Measurements from ENCODE around the gene B9D1.

The B9D1 gene

GRCh38 chr17:19372866-19373504 is 10.5 kb upstream of the B9D1 start:
- no peak for DNase-seq

DNA sequence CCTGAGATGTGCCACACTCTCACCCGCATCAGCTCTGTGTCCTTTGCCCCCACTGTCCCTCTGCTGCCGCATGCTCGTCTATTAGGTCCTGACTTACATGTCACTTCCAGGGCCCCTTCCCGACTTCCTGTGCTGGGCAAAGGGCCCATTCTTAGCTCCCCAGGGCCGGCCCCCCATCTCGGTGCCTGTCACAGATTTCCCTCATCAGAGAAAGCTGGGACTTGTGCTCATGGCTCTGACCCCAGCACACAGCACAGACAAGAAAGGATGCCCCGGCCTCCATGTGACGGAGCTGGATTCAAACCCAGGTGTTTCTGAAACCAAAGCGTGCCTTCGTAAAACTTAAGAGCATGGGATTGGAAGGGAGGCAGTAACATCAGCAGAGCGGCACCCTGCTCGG is 9.9 kb upstream of the B9D1 start:
- no peak for DNase-seq

- DNase-seq: no peak
Observed at GRCh38 chr17:19372011-19372370, 9.5 kb upstream of the B9D1 start.

- DNase-seq: no peak
Observed at GRCh38 chr17:19371259-19372010, 8.9 kb upstream of the B9D1 start.

DNA sequence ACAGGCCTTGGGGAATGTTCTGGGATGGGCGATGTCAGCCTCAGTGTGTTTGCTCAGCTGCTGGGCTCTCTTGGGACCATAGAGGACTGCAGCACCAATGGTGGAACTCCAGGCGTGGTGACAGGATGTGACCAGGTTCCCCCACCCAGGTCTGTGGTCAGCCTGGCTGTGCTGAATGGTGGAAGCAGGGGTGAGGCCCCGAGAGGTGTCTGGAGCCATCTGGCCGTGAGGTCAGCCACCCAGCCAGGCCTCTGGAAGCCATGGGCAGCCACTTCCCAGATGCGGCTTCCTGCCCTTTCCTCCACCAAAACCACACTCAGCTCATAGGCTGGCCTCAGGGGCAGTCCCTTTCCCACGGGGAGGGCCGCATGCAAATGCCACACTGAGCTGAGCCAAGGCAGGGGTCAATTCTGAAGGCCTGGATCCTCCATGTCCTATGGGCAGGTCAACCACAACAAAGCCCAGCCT is 8.0 kb upstream of the B9D1 start:
- DNase-seq: no peak

GRCh38 chr17:19369846-19370492 is 7.4 kb upstream of the B9D1 start:
- no peak for DNase-seq

DNA sequence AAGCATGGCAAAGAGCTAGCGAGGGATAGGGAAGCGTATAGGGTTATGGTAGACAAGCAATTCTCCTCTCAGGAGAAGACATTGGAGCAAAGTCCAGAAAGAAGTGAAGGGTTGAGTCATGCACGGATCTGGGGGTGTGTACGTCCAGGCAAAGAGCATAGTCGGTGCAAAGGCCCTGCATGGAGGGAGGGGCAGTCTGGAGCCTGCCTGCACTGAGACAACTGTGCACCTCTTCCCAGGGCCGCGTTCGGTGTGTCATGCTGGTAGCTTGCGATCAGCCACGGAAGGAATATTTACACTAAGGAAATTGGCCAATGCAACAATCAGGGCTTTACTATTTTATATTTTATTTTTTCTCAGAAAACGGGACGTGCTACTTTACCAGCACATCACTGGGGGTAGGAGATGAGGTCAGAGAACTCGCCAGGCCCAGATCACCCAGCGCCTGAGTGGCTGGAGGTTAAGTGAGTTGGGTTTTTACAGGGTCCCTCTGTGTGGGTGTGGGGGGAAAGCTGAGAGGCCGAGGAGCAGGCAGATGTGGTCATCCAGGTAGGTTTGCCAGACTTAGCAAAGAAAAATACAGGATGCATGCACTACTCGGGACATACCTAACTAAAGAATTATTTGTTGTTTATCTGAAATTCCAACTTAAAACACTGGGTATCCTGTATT is 6.7 kb upstream of the B9D1 start:
- DNase-seq: no peak

GRCh38 chr17:19368229-19368628 is 5.7 kb upstream of the B9D1 start:
- no peak for DNase-seq

- no peak for DNase-seq
Observed at GRCh38 chr17:19366637-19366972, 4.1 kb upstream of the B9D1 start.

GRCh38 chr17:19365833-19366636 is 3.5 kb upstream of the B9D1 start:
- DNase-seq: no peak

GRCh38 chr17:19365499-19365817 is 2.9 kb upstream of the B9D1 start:
- no peak for DNase-seq

DNA sequence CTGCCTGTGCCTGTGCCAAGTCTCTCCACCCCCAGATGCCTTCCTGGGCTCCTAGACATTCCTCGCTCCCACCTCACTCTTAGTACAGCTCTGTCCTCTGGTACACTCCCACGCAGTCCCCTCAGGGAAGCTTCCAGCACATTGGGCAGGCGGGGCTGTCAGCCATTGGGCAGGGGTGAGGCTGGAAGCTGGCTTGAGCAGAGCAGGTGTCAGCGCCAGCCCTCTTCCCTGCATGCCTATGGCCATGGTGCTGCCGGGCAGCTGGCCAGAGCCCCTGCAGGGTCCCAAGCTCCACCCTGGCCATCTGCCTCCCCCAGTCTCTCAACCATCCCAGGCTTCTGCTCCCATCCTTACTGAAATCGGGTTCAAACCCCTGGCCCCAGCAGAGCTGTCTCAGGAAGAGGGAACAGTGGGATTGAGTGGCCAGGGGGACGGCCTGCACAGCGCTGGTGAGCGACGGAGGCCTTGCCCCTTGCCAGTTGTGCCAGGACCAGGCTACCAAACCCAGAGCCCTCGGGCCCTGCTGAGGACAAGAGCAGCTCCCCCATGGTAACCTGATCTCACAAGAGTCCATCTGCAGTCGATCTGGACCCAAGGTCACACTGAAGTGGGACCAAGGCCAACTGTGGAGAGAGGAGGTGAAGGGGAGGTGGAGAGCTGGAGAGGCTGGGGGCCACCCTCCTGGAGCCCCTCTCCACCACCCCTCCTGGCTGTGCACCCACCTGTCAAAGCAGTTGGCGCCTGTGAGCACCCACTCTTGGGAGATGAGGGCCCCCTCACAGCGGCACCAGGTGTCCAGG is 2.4 kb upstream of the B9D1 start:
- DNase-seq: no peak

DNA sequence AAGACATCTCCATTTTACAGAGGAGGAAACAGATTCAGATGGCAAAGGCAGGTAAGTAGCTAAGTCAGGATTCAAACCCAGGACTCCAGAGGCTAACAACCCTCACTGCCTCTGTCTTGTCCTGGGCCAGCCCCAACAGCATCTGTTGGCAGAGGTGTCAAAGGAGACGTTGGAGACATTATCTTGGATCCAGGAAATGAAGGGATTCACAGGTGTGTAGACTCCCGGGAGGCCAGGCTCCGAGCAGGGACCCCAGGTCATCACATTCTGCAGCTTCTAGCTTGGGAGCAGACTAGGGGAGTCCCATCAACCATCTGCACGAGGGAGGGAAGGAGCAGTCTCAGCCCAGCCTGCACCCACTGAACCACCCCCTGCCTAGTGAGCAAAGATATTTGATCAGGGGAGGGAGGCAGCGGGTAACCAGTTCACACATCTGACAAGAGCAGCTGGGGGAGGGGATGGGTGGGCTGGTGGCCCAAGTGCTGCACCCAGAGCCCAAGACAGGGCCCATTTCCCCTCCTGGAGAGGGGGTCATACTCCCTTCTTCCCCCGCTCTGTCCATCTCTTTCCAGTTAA is 1.0 kb upstream of the B9D1 start:
- no peak for DNase-seq

DNA sequence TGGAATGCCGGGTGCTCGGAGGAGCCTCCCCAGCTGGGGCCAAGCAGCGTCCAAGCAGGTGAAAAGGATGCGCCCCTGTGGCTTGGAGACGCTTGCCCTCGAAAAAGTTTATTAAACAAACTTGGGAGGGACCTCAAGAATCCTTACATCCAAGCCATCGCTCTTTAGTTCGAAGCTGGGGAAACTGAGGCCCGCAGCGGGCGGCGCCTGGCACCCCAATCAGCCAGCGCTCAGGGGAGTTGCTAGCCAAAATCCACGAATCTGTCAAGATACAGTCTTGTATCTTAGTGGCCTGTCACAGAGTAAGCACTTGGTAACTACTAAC is 553 bp upstream of the B9D1 start:
- DNase-seq: no peak

GRCh38 chr17:19361944-19362276 is 613 bp downstream of the B9D1 start:
- no peak for DNase-seq

- no peak for DNase-seq
Observed at GRCh38 chr17:19361326-19361725, 1.2 kb downstream of the B9D1 start.

DNA sequence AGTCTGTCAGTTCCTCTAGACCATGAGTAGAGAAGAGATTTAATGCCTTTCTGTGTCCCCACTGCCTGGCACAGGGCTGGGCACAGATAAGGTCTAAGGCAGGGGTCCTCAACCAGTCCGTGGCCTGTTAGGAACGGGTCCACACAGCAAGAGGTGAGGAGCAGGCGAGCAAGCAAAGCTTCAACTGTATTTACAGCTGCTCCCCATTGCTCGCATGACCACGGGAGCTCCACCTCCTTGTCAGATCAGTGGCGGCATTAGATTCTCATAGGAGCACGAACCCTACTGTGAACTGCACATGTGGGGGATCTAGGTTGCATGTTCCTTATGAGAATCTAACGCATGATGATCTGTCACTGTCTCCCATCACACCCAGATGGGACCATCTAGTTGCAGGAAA is 1.8 kb downstream of the B9D1 start:
- no peak for DNase-seq

GRCh38 chr17:19359856-19360255 is 2.7 kb downstream of the B9D1 start:
- no peak for DNase-seq

- DNase-seq: no peak
Observed at GRCh38 chr17:19359151-19359550, 3.4 kb downstream of the B9D1 start.

DNA sequence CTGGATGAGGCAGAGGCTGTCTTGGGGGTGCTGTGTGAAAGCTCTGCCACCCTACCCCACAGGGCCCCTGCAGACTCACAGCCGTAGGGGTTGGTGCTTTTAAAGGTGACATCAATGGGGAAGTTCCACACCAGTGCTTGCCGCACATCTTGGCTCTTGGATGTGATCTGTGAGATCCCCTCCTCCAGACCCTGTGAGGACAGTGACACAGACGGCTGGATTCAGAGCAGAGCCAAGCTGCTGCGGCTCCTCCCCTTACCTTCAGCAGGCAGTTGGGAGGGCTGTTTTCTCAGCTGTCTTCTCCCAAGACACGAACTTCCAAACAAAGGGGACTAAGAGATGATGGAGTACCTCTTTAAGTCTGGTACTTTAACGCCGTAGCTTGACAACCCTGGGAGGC is 4.8 kb downstream of the B9D1 start:
- DNase-seq: no peak

- DNase-seq: no peak
Observed at GRCh38 chr17:19357351-19357750, 5.2 kb downstream of the B9D1 start.

DNA sequence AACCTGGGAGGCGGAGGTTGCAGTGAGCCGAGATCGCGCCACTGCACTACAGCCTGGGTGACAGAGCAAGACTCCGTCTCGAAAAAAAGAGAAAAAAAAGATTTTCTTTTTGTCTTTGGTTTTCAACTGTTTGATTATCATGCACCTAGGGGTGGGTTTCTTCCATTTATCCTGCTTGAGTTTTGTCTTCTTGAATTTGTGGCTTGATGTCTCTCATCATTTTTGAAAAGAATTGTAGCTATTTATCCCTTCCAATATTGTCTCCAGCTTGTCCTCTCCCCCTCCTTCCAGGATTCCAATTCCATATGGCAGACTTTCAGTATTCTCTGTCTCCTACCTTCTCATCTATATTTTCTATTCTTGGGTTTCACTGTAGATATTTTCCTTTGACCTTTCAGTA is 7.8 kb downstream of the B9D1 start:
- no peak for DNase-seq

Measured in effector CD4-positive, alpha-beta T cell (primary cell).